Measurements from ENCODE around the gene TAF6L.
"Not testable (repeated sequence)": the region's sequence is repeated elsewhere in the genome, so short reads cannot be mapped to it uniquely, and the experiment has no call there.

The TAF6L gene, protein sequence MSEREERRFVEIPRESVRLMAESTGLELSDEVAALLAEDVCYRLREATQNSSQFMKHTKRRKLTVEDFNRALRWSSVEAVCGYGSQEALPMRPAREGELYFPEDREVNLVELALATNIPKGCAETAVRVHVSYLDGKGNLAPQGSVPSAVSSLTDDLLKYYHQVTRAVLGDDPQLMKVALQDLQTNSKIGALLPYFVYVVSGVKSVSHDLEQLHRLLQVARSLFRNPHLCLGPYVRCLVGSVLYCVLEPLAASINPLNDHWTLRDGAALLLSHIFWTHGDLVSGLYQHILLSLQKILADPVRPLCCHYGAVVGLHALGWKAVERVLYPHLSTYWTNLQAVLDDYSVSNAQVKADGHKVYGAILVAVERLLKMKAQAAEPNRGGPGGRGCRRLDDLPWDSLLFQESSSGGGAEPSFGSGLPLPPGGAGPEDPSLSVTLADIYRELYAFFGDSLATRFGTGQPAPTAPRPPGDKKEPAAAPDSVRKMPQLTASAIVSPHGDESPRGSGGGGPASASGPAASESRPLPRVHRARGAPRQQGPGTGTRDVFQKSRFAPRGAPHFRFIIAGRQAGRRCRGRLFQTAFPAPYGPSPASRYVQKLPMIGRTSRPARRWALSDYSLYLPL

DNA sequence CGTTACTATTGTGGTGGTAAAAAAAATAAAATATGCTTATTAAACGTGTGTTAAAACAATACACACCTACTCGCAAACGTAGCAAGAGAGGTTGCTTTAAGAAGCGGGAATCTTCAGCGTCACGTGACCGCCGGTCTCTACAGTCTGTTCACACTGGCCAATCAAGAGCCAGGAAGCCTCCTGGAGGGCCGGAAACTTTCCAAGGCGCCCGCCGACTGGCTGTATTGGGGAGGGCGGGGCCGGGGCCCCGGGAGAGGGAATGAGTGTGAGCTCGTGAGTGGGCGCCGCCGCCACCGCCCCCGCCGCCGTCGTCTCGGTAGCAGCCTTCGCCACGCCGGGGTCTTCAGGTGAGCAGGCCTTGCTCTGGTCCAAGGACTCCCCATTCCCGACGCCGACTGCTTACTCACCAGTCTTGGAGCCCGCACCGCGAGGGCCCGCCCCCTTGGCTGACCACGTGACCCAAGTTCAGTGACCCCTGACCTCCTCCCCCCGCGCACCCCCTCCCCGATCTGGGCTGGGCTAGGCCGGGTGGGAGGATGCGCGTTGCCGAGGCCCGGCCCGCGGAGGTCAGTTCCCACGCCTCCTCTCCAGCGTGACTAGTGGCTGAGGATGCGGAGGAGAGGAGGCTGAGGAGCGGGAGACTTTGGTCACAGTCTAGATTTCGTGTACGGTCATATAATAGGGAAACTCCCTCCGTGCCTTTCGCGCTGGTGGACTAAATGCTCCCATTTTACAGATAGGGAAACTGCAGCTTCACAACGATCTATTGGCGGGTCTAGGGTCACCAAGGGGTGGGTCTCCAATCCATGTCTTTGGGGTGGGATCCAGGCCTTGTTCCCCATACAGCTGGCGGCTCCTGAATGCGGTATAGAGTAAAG, at the start of gene TAF6L:
Gene TAF6L, plus strand, starts transcription at position 253 of the 878 bp plus-strand sequence. CDS start 4,388 bp downstream, outside the sequence.
- peak; percentile 92 for DNase-seq (ENCODE audit: low read depth)

DNA sequence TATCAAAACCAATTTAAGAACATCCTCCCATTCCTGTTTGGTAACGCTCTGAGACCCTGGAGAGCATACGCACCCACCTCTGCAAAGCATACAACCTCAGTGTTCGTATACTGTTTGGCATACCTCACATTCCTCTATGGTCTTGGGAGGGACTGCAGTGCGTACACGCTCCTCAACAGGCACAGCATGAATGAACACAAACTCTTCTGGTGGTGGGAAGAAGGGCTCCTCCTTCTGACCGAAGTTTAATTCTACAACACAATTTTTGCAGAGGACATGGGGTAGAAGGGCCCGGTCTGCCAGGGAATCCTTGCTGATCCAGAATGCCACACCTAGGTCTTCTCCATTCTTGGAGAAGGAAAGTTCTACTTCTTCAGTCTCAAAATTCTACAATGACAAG, 49.2 kb upstream of the TAF6L start:
- no peak for DNase-seq (ENCODE audit: low read depth)

DNA sequence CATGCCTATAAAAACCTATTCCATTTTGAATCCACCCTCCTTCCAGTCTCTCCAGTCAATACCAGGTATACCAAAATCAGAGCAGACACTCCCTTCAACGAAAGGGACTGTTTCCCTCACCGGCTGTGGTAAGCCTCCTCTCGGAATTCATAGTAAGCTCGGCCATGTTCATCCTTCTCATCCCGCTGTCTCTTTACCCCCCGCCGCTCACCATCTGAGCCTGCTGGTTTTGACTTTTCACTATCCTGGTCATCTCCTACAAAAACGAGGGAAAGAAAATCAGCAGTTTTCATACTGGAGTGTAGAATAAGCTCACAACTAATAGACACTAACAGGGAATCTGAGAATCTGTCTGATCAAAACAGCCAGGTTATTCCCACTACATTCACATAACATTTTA, 47.0 kb upstream of the TAF6L start:
- DNase-seq (ENCODE audit: low read depth), result no peak

DNA sequence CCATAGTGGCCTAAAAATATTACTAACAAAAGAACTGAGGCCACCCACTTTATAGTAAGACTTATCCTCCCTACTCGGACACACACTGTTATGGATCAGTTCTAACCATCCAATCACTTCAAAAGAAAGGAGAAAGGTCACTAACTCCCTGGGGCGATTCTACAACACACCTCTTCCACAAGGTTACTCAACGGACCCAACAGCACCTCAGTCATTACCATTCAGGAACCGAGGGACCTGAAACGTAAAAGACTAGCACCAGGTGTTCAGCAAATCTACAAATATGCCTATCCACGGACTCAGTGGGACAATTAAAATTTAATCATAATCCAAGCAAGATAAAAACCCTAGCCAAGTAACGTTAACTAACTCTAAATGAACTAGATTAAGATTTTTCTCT, 45.5 kb upstream of the TAF6L start:
- no peak for DNase-seq (ENCODE audit: low read depth)

DNA sequence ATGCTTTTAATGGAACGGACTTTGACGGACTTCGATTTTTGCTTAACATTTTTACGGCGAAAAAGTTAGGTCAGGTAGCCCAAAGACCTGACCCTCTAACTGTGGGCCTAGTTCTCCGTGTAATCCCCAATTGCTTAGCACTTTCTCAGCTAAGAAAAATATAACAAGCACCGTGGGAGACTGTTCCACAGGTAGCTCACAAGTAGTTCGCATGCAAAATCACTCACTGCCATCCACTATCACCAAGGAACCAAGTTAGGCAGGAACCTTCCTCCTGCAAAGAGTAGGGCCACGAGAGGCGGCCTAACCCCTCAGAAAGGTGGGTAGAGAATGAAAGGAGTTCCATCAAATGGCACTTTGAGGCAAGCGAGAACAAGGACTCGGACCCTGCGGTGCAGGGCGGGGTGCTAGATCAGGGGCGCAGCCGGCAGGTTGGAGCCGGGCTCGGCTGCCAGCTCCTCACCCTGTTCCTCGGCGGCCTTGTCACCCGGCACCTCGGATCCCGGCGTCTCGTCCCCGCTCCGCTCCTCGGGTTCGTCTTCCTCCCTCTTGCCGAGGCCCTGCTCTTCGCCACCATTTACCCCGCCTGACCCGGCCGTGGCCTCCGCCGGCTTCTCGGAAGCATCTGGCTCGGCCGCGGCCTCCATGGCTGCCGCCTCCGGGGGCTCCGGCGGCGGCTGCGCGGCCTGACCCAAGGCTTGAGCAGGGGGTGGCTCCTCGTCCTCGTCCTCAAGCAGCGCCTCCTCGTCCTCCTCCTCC, 44.9 kb upstream of the TAF6L start:
- no peak for DNase-seq (ENCODE audit: low read depth)

DNA sequence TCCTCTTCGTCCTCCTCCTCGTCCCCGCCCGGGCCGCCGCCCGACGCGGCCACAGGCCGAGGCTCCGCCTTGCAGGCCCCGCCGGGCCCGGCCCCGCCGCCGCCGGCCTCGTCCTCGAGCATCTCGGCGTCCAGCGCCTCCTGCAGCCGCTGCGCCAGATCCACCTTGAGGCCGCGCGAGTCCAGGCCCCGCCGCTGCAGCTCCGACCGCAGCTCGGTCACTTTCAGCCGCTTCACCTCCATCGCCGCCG, 44.4 kb upstream of the TAF6L start:
- DNase-seq (ENCODE audit: low read depth), result no peak

DNA sequence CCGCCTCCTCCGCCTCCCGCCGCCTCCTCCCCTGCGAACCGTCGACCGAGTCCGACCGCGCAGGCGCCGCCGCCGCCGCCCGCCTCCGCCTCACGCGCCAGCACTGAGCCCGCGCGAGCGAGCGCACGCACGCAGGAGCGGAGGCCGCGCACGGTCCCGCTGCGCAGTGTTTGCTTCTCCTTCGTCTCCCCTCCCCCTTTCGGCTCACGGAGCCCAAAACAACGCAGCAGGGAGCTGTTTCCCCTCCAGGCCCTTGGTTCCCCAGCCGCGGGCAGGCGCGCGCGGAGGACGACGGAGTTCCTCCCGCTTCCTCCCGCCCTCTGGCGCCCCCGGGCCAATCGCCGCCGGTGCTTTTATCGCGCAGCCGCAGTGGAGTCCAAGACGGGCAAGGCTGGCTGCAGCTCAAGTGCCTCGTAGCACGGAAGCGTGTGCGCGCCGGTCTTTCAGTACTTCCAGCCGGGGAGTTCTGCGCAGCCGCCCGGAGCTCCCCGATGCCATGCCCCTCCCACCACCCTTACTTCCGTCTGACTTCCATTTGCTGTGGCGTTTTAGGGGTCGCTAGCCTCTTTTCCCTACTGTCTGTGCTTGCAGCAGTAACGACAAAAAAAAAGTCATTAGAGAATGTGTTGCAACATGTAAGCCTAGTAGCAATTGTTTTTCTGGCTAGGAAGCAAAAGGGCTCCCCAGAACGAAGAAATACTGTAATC, 43.9 kb upstream of the TAF6L start, which contains the start of gene HNRNPUL2:
Gene HNRNPUL2, minus strand, starts transcription at position 293 of the 707 bp plus-strand sequence. CDS start 301 bp downstream, outside the sequence.
- peak; percentile 96 for DNase-seq (ENCODE audit: low read depth)

DNA sequence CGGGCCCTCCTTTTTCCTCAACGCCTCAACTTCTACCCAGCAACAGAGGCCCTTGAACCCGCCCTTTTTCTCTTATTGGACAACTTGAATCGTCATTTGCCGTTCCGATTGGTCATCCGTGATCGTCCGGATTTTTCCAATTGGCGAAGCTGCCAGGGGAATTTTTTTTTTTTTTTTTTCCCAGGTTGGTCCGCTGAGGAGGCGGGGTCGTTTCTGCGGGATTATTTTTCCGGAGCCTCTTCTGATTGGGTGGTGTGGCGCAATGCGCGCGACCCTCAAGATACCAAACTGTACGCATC, 43.4 kb upstream of the TAF6L start:
- peak; percentile 98 for DNase-seq (ENCODE audit: low read depth)

DNA sequence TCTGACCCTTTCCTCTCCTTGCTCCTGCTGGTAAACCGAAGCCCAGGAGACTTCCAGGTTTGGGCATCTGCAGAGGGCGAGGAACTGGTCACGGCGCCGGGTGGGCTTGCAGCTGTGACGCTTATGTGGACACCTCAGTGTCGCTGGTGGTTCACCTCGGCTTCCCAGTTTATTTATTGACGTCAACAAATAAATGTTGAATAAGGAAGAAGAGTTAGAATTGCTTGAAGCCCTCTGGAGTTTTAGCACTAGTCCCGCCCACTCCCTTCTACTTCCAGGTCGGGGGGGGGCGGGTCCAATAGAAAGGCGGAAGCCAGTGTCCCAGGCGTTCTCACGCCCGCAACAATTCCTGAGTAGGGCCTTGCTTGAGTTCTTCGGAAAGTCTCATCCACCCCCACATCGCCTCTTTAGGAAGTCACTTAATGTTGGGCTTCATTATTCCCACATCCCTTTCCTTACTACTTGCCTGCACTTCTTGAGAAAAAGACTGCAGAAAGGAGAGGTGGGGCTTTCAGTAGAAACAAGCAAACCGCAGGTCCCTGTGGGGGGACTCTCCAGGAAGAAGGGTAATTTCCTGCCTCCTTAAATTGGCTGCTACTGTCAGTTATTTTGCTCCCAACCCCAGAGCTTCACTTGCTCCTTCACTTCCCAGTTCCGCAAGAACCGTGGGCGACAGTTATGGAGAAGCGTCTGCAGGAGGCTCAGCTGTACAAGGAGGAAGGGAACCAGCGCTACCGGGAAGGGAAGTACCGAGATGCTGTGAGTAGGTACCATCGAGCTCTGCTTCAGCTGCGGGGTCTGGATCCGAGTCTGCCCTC, 42.8 kb upstream of the TAF6L start, which contains the start of gene TTC9C:
Gene TTC9C, plus strand, starts transcription at position 316 of the 818 bp plus-strand sequence. Its CDS starts 363 bp downstream, at position 679.
- peak; percentile 79 for DNase-seq (ENCODE audit: low read depth)

DNA sequence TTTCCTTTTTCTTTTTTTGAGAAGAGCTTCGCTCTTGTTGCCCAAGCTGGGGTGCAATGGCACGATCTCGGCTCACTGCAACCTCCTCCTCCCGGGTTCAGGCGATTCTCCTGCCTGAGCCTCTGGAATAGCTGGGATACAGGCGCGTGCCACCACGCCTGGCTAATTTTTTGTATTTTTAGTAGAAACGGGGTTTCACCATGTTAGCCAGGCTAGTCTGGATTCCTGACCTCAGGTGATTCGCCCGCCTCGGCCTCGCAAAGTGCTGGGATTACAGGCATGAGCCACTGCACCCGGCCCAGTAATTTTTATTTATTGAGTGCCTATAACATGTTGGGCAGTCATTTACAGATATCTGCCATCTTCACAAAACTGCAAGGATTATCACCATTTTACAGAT, 41.1 kb upstream of the TAF6L start:
- DNase-seq (ENCODE audit: low read depth), result not testable (repeated sequence)

DNA sequence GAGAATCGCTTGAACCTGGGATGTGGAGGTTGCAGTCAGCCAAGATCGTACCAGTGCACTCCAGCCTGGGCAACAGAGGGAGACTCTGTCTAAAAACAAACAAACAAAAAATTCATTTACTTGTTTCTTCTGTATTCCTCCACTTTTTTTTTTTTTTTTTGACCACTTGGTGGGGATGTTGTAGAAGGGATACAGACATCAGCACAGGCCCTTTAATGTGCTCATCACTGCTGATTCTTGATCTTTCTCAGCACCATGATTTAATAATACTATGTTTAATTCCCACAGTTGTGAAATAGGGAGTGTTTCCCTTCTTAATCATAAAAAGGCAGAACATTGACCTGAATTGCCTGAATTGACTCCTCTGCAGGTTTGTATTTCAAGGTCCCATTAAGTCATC, 38.4 kb upstream of the TAF6L start:
- DNase-seq (ENCODE audit: low read depth), result no peak

DNA sequence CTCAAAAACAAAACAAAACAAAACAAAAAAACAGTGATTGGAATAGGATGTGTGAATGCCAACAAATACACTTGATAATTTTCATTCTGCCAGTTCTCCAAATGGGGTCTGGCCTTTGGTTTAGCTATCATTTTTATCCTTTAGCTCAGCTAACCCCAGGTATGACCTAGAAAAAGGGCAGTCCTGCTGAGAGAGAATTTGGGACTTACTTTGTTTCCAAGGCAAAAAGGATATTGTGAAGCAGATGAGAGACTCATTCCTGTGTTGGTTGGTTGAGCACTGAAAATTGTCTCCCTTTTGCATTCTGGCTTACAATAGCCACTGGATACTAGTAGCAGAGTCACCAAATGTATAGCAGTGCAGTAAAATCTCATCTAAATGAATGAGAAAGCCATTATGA, 34.0 kb upstream of the TAF6L start:
- no peak for DNase-seq (ENCODE audit: low read depth)

DNA sequence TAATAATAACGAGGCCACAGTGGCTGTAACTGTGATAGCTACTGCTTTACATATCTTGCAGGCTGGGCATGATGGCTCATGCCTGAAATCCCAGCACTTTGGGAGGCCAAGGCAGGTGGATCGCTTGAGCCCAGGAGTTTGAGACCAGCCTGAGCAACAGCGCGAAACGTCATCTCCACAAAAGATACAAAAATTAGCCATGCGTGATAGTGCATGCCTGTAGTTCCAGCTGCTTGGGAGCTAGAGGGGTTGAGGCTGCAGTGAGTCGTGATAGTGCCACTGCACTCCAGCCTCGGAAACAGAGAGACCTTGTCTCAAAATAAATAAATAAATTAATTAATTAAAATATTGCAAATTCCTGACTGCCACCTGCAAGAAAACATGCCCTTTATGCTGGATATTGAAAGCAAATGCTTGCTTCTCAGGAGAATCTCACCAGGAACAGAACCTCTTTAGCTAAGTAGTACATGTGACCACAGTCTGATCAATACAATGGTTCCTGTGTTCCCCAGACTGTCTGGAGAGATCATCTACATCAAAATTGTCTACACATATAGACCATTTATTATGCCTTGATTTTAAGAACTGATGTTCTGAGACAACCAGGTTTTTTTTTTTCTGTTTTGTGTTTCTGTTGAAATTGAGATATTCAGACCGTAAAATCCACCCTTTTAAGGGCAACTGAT, 23.6 kb upstream of the TAF6L start:
- DNase-seq (ENCODE audit: low read depth), result no peak

DNA sequence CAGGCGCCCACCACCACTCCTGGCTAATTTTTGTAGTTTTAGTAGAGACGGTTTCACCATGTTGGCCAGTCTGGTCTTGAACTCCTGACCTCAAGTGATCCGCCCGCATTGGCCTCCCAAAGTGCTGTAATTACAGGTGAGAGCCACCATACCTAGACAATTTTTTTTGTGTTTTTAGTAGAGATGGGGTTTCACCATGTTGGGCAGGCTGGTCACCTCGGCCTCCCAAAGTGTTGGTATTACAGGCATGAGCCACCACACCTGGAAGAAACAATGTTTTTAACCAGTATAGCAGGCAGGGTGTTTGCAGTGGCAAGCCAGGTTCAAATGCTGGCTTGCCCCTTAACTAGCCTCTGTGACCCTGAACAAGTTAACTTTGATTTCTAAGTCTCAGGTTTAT, 21.3 kb upstream of the TAF6L start:
- not testable (repeated sequence) for DNase-seq (ENCODE audit: low read depth)

DNA sequence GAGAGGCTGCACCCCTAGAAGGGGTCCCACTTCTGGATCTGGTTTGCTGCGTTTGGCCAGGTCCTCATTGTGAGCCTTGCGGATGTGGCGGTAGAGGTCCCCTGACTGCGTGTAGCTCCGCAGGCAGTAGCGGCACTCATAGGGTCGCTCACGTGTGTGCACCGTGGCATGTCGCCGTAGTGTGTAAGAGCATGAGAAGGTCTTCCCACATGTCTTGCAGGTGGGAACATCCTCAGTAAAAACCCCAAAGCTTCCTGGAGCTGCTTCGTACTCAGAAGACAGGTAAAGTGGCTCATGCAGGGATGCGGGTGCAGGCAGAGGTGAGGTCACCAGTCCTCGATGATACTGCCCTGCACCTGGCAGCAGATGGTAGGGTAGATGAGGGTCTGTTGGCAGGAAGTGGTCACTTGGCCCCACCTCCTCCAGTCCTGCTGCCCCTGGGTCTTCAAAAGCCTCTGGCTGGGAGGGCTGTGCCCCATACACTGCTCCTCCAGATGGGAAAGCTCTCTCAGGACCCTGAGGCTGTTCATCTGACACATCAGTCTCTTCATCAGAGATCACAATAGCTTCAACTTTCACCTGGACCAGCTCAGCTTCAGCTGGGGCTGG, 18.9 kb upstream of the TAF6L start:
- no peak for DNase-seq (ENCODE audit: low read depth)

DNA sequence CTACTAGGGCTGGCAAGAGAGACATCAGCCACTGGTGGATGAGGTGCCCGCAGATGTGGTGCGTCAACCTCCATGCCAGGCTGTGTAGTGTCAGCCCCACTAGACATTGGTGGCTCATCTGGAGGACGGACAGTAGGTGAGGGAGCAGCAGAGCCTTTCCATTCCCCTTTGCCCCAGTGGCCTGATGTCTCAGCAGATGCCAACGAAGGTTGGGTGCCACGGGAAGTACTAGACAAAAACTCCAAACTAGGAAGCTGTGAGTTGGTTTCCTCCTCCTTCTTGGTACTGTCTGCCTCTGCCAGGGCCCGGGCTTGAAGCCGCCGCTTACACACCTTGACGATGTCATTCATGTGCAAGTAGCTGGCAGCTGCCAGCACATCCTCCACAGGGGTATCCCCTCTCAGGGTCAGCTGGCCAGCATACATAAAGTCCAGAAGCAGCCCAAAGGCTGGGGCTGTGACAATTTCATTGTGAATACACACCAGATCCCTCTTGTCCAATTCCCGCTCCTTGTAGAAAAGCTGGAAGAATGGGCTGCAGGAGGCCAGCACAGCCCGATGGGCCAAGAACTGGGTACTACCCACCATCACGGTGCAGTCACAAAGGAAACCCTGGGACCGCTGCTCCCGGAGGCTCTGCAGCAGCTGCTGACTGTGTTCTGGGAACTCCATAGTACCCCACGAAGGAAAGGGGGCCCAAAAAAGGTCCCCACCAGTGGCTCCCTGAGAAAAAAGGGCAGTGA, 18.0 kb upstream of the TAF6L start:
- no peak for DNase-seq (ENCODE audit: low read depth)

DNA sequence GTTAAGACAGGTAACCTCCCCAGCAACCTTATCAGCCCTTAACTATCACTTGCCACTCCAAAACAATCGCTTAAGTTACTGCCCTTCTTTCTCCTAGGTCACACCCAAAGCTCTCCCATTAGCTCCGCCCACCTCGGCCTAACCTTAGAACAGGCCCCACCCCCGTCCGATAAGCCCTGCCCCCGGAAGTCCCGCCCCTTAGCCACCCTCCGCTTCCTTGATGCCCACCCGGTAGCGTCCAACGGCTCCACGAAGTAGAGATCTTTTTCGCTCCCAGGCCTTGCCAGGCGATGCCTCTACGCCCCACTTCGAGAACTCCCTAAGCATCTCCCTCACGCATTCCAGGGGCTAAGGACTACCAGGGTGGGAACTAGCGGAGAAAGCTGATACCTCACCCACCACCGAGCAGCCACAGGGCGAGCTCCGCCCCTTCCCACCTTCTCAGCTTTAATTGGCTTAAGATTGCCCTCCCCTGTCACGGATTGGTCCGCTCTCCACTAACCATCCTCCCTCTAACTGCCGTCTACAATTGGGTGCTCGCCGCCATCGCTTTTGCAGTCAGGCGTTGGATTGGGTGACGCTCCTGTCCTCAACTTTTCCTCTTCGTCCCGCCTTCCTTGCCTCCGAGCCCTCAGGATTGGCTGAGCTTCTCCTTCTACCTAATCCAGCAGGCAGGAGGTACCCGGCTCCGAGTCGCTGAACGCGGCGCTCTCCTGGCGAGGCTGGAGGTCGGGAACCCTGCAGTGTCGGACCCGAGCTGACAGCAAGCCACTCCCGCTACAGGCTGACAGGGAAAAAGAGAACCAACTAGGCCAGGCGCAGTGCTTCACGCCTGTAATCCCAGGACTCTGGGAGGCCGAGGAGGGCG, 17.2 kb upstream of the TAF6L start, which contains the start of gene ZBTB3:
Gene ZBTB3, minus strand, starts transcription at position 425 of the 868 bp plus-strand sequence. CDS start 496 bp downstream, outside the sequence.
- peak; percentile 98 for DNase-seq (ENCODE audit: low read depth)
